ENCODE measurements around the gene FBXW9. TPM values are rescaled to one million over a fixed set of nuclear protein-coding genes. Genes with fewer than 3 reads are reported as not detected.
A peak's percentile ranks its signal among the peaks of the same experiment; 100 is the strongest.

Gene FBXW9
- total RNA-seq, 3 donors from 2014 or later (not counting 1 experiment from before 2014, with no cell fraction given) = 2.2 to 3.2 (median 2.9) TPM

- 85% methylated on average over 4 of the region's 6 CpGs for WGBS (ENCODE audit: insufficient coverage)
- DNase-seq = no peak
- Mint-ChIP-seq H3K9me3 (no peaks in the 10 kb centered on the region), H3K27me3 (ENCODE audit: low read depth in 2 of 2) (no peaks in the 10 kb centered on the region), H3K4me3 (no peak overlapping the region), H3K27ac (no peak overlapping the region), H3K36me3 (peaks cover 10% of the 10 kb centered on the region), H3K4me1 (peaks cover 7% of the 10 kb centered on the region in 2 donors)
- no peak for TF ChIP-seq CTCF (IDR thresholded peaks at IDR 0.05)
- Histone ChIP-seq H3K4me3 (ENCODE audit: low read length) (no peak overlapping the region), H3K36me3 (ENCODE audit: control insufficient read depth, insufficient read depth, low read length) (peaks cover 31% of the 10 kb centered on the region), H3K27ac (ENCODE audit: low read length) (no peak overlapping the region), H3K4me1 (ENCODE audit: control insufficient read depth, insufficient read depth, low read length) (peaks cover 11% of the 10 kb centered on the region), H3K9me3 (ENCODE audit: control insufficient read depth, insufficient read depth, low read length) (no peaks in the 10 kb centered on the region), H3K27me3 (ENCODE audit: control insufficient read depth, insufficient read depth, low read length) (no peaks in the 10 kb centered on the region)
- intact Hi-C loops (cut with micrococcal nuclease) = no loop called here
- no peak for ATAC-seq
Measured at GRCh38 chr19:12652219-12652618, 44.2 kb downstream of the FBXW9 start.

GRCh38 chr19:12649941-12650340 lies 46.5 kb downstream of the FBXW9 start:
- Histone ChIP-seq H3K4me3 (ENCODE audit: low read length) (no peak overlapping the region), H3K36me3 (ENCODE audit: control insufficient read depth, insufficient read depth, low read length) (peaks cover 10% of the 10 kb centered on the region), H3K27me3 (ENCODE audit: control insufficient read depth, insufficient read depth, low read length) (no peaks in the 10 kb centered on the region), H3K27ac (ENCODE audit: low read length) (no peak overlapping the region), H3K4me1 (ENCODE audit: control insufficient read depth, insufficient read depth, low read length) (peaks cover 11% of the 10 kb centered on the region), H3K9me3 (ENCODE audit: control insufficient read depth, insufficient read depth, low read length) (no peaks in the 10 kb centered on the region)
- no peak for TF ChIP-seq CTCF (IDR thresholded peaks at IDR 0.05)
- 98% methylated on average over 10 of the region's 10 CpGs for WGBS (ENCODE audit: insufficient coverage)
- Mint-ChIP-seq H3K27me3 (ENCODE audit: low read depth in 2 of 2) (no peaks in the 10 kb centered on the region), H3K36me3 (peaks cover under 1% of the 10 kb centered on the region), H3K9me3 (no peaks in the 10 kb centered on the region), H3K4me3 (no peak overlapping the region), H3K27ac (no peak overlapping the region), H3K4me1 (peaks cover 0 to 7% of the 10 kb centered on the region in 2 donors)
- intact Hi-C loops (cut with micrococcal nuclease) = no loop called here
- no peak for ATAC-seq
- no peak for DNase-seq

GRCh38 chr19:12648088-12648487 lies 48.3 kb downstream of the FBXW9 start:
- H3K9me3 Mint-ChIP-seq = no peaks in the 10 kb centered on the region
- no peaks in the 10 kb centered on the region for H3K27me3 Mint-ChIP-seq (ENCODE audit: low read depth in 2 of 2)
- H3K4me3 Mint-ChIP-seq = peak overlapping the region; percentile 65
- Histone ChIP-seq H3K36me3 (ENCODE audit: control insufficient read depth, insufficient read depth, low read length) (peaks cover 6% of the 10 kb centered on the region), H3K4me3 (ENCODE audit: low read length) (no peak overlapping the region), H3K27me3 (ENCODE audit: control insufficient read depth, insufficient read depth, low read length) (no peaks in the 10 kb centered on the region), H3K9me3 (ENCODE audit: control insufficient read depth, insufficient read depth, low read length) (no peaks in the 10 kb centered on the region), H3K27ac (ENCODE audit: low read length) (no peak overlapping the region), H3K4me1 (ENCODE audit: control insufficient read depth, insufficient read depth, low read length) (peaks cover 11% of the 10 kb centered on the region)
- DNase-seq (no peak), ATAC-seq (no peak)
- 73% methylated on average over 29 of the region's 29 CpGs for WGBS (ENCODE audit: insufficient coverage)
- H3K4me1 Mint-ChIP-seq = peaks cover 0 to 7% of the 10 kb centered on the region in 2 donors
- intact Hi-C loops (cut with micrococcal nuclease) = no loop called here
- no peak for TF ChIP-seq CTCF (IDR thresholded peaks at IDR 0.05)
- no peaks in the 10 kb centered on the region for H3K36me3 Mint-ChIP-seq
- H3K27ac Mint-ChIP-seq = no peak overlapping the region

- no peak overlapping the region for H3K4me3 ChIP-seq (ENCODE audit: low read length)
- DNase-seq (peak in 1 of 2 donors; percentile 43), ATAC-seq (peak; percentile 53 to 90 (median 84))
- WGBS (ENCODE audit: insufficient coverage) = 71% methylated on average over 31 of the region's 31 CpGs
- Mint-ChIP-seq H3K4me1 (peaks cover 0 to 7% of the 10 kb centered on the region in 2 donors), H3K36me3 (no peaks in the 10 kb centered on the region), H3K27me3 (ENCODE audit: low read depth in 2 of 2) (no peaks in the 10 kb centered on the region), H3K4me3 (peak overlapping the region; percentile 65), H3K9me3 (no peaks in the 10 kb centered on the region), H3K27ac (peak overlapping the region in 1 of 2 donors; percentile 72)
- no peak overlapping the region for H3K27ac ChIP-seq (ENCODE audit: low read length)
- no peaks in the 10 kb centered on the region for H3K9me3 ChIP-seq (ENCODE audit: control insufficient read depth, insufficient read depth, low read length)
- TF ChIP-seq CTCF (IDR thresholded peaks at IDR 0.05) = no peak
- peaks cover 6% of the 10 kb centered on the region for H3K36me3 ChIP-seq (ENCODE audit: control insufficient read depth, insufficient read depth, low read length)
- peaks cover 11% of the 10 kb centered on the region for H3K4me1 ChIP-seq (ENCODE audit: control insufficient read depth, insufficient read depth, low read length)
- intact Hi-C loops (cut with micrococcal nuclease) = no loop called here
- no peaks in the 10 kb centered on the region for H3K27me3 ChIP-seq (ENCODE audit: control insufficient read depth, insufficient read depth, low read length)
Measured at GRCh38 chr19:12647490-12648071, 48.9 kb downstream of the FBXW9 start.
